ENCODE measurements around the gene LRP3. TPM values are rescaled to one million over a fixed set of nuclear protein-coding genes. Genes with fewer than 3 reads are reported as not detected.

LRP3 gene
- polyA plus RNA-seq, 2 donors, result 4.1 to 5.7 TPM

DNA sequence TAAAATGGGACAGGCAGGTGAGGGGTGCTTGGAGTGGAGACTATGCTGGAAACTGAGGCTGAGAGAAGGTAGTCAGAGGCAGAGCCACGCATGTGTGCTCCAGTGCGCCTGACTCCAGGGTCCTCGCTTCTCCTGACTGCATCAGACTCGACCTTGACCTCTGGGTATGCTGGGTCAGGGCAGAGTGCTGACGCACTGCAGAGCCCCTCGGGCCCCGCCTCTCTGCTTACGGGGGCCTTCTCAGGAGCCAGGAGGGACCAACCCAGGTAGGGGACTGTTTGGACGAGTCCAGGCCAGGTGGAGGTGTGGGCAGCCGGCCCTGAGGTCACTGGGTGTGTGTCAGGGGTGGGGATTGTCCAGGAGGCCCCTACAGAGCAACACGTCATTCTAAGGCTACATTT is 54.4 kb downstream of the LRP3 start:
- no peak overlapping the region for H3K4me3 ChIP-seq (ENCODE audit: low read depth in 1 of 2, low read length in 2 of 2)
- 75% methylated on average over 11 of the region's 11 CpGs for WGBS, 2 donors

GRCh38 chr19:33248954-33249613 is 55.0 kb downstream of the LRP3 start:
- no peaks in the 10 kb centered on the region for H3K36me3 ChIP-seq (ENCODE audit: control insufficient read depth in 2 of 2, insufficient read depth in 2 of 2, low read length in 1 of 2)
- H3K9me3 ChIP-seq (ENCODE audit: control insufficient read depth in 2 of 2, insufficient read depth in 1 of 2, low read depth in 1 of 2, low read length in 1 of 2), result peaks cover 0 to 8% of the 10 kb centered on the region in 2 donors
- no peaks in the 10 kb centered on the region for H3K27me3 ChIP-seq (ENCODE audit: control insufficient read depth in 1 of 2, insufficient read depth in 2 of 2, low read length in 2 of 2)
- H3K4me3 ChIP-seq (ENCODE audit: low read depth in 1 of 2, low read length in 2 of 2), result no peak overlapping the region
- peaks cover 0 to 2% of the 10 kb centered on the region in 2 donors for H3K4me1 ChIP-seq (ENCODE audit: control insufficient read depth in 2 of 2, insufficient read depth in 2 of 2, low read length in 1 of 2)
- H3K27ac ChIP-seq (ENCODE audit: low read depth in 2 of 2, low read length in 1 of 2), result no peak overlapping the region
- WGBS, 2 donors, result 39 to 53% methylated on average over 24 to 28 of the region's 28 CpGs

More for the DNA sequence above, 54.4 kb downstream of the LRP3 start:
- Histone ChIP-seq H3K27me3 (ENCODE audit: control insufficient read depth in 1 of 2, insufficient read depth in 2 of 2, low read length in 2 of 2) (no peaks in the 10 kb centered on the region), H3K27ac (ENCODE audit: low read depth in 2 of 2, low read length in 1 of 2) (no peak overlapping the region), H3K9me3 (ENCODE audit: control insufficient read depth in 2 of 2, insufficient read depth in 1 of 2, low read depth in 1 of 2, low read length in 1 of 2) (peaks cover 0 to 6% of the 10 kb centered on the region in 2 donors), H3K4me1 (ENCODE audit: control insufficient read depth in 2 of 2, insufficient read depth in 2 of 2, low read length in 1 of 2) (peaks cover 0 to 2% of the 10 kb centered on the region in 2 donors), H3K36me3 (ENCODE audit: control insufficient read depth in 2 of 2, insufficient read depth in 2 of 2, low read length in 1 of 2) (no peaks in the 10 kb centered on the region)

- H3K27me3 ChIP-seq (ENCODE audit: control insufficient read depth in 1 of 2, insufficient read depth in 2 of 2, low read length in 2 of 2), result no peaks in the 10 kb centered on the region
- WGBS, 2 donors, result 79 to 80% methylated on average over 3 of the region's 3 CpGs
Measured at GRCh38 chr19:33249740-33250366, 55.7 kb downstream of the LRP3 start.

DNA sequence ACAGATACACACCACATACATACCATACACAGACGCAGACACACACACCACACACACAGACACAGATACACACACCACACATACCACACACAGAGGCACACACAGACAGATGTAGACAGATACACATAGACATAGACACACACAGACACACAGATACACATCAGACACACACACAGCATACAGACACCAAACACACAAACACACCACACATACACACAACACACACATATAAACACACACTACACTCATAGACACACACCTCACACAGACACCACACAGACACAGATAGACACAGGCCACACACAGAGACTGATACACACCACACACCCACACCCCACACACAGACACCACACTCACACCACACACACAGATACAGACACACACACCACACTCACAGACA is 56.4 kb downstream of the LRP3 start:
- Histone ChIP-seq H3K4me3 (ENCODE audit: low read depth in 1 of 2, low read length in 2 of 2) (no peak overlapping the region), H3K27me3 (ENCODE audit: control insufficient read depth in 1 of 2, insufficient read depth in 2 of 2, low read length in 2 of 2) (no peaks in the 10 kb centered on the region), H3K36me3 (ENCODE audit: control insufficient read depth in 2 of 2, insufficient read depth in 2 of 2, low read length in 1 of 2) (no peaks in the 10 kb centered on the region), H3K9me3 (ENCODE audit: control insufficient read depth in 2 of 2, insufficient read depth in 1 of 2, low read depth in 1 of 2, low read length in 1 of 2) (peaks cover 0 to 8% of the 10 kb centered on the region in 2 donors), H3K27ac (ENCODE audit: low read depth in 2 of 2, low read length in 1 of 2) (no peak overlapping the region), H3K4me1 (ENCODE audit: control insufficient read depth in 2 of 2, insufficient read depth in 2 of 2, low read length in 1 of 2) (peaks cover 0 to 2% of the 10 kb centered on the region in 2 donors)
- 96 to 98% methylated on average over 1 of the region's 1 CpG for WGBS, 2 donors

More at GRCh38 chr19:33249740-33250366, 55.7 kb downstream of the LRP3 start:
- Histone ChIP-seq H3K36me3 (ENCODE audit: control insufficient read depth in 2 of 2, insufficient read depth in 2 of 2, low read length in 1 of 2) (no peaks in the 10 kb centered on the region), H3K9me3 (ENCODE audit: control insufficient read depth in 2 of 2, insufficient read depth in 1 of 2, low read depth in 1 of 2, low read length in 1 of 2) (peaks cover 0 to 8% of the 10 kb centered on the region in 2 donors), H3K4me3 (ENCODE audit: low read depth in 1 of 2, low read length in 2 of 2) (no peak overlapping the region), H3K27ac (ENCODE audit: low read depth in 2 of 2, low read length in 1 of 2) (no peak overlapping the region), H3K4me1 (ENCODE audit: control insufficient read depth in 2 of 2, insufficient read depth in 2 of 2, low read length in 1 of 2) (peaks cover 0 to 2% of the 10 kb centered on the region in 2 donors)

- Histone ChIP-seq H3K9me3 (ENCODE audit: control insufficient read depth in 2 of 2, insufficient read depth in 1 of 2, low read depth in 1 of 2, low read length in 1 of 2) (peaks cover 0 to 6% of the 10 kb centered on the region in 2 donors), H3K27ac (ENCODE audit: low read depth in 2 of 2, low read length in 1 of 2) (no peak overlapping the region), H3K27me3 (ENCODE audit: control insufficient read depth in 1 of 2, insufficient read depth in 2 of 2, low read length in 2 of 2) (no peaks in the 10 kb centered on the region), H3K4me1 (ENCODE audit: control insufficient read depth in 2 of 2, insufficient read depth in 2 of 2, low read length in 1 of 2) (peaks cover 0 to 2% of the 10 kb centered on the region in 2 donors), H3K4me3 (ENCODE audit: low read depth in 1 of 2, low read length in 2 of 2) (no peak overlapping the region), H3K36me3 (ENCODE audit: control insufficient read depth in 2 of 2, insufficient read depth in 2 of 2, low read length in 1 of 2) (no peaks in the 10 kb centered on the region)
- WGBS, 2 donors, result 50 to 56% methylated on average over 12 of the region's 12 CpGs
Measured at GRCh38 chr19:33251076-33251475, 56.9 kb downstream of the LRP3 start.

DNA sequence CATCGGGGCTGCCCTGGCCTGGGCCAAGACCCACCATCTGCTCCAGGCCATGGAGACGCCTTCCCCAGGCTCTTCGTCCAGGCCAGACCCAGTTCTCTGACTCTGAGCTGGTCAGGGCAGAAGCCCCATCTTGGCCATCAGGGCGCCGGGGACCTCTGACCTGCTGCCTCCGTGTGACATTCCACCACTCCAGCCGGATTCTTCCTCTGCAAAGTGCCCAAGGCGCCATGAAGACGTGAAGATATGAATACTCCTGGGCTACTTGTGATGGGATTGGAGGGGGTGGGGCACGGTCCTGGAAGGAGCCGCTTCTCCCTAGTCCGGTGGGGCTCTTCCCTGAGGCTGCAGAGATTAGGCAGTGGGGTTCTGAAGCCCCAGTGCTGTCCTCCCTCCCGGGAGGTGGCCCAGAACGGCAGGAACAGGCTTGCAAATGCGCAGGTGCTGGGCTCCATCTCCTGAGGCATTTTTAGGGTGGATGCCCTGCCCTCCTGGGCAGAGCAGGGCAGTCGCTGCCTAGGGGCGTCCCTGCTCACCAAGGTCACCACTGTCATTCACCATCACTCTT is 57.5 kb downstream of the LRP3 start:
- peaks cover 0 to 2% of the 10 kb centered on the region in 2 donors for H3K4me1 ChIP-seq (ENCODE audit: control insufficient read depth in 2 of 2, insufficient read depth in 2 of 2, low read length in 1 of 2)
- WGBS, 2 donors, result 66 to 69% methylated on average over 17 of the region's 17 CpGs
- no peaks in the 10 kb centered on the region for H3K27me3 ChIP-seq (ENCODE audit: control insufficient read depth in 1 of 2, insufficient read depth in 2 of 2, low read length in 2 of 2)

DNA sequence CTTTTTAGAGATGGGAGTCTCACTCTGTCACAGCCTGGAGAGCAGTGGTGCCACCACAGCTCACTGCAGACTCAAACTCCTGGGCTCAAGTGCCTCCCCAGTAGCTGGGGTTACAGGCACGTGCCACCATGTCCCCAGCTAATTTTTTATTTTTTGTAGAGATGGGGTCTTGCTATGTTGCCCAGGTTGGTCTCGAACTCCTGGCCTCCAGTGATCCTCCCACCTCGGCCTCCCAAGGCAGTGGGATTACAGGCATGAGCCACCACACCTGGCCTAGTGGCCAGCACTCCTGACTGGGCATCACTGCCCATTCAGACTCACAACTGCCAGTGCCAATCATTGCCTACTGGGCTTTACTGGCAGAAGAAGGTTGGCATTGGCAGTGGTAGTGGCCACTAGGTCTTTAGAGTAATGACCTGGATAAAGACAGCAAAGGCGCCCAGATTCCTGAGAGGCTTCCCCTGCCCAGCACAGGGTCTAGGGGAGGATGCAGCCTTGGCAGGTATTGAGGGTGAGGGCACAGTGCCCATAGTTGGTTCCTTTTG is 58.4 kb downstream of the LRP3 start:
- H3K4me1 ChIP-seq (ENCODE audit: control insufficient read depth in 2 of 2, insufficient read depth in 2 of 2, low read length in 1 of 2), result peaks cover 0 to 2% of the 10 kb centered on the region in 2 donors
- no peak overlapping the region for H3K27ac ChIP-seq (ENCODE audit: low read depth in 2 of 2, low read length in 1 of 2)
- no peaks in the 10 kb centered on the region for H3K36me3 ChIP-seq (ENCODE audit: control insufficient read depth in 2 of 2, insufficient read depth in 2 of 2, low read length in 1 of 2)
- 91 to 93% methylated on average over 4 of the region's 4 CpGs for WGBS, 2 donors
- no peaks in the 10 kb centered on the region for H3K27me3 ChIP-seq (ENCODE audit: control insufficient read depth in 1 of 2, insufficient read depth in 2 of 2, low read length in 2 of 2)
- no peak overlapping the region for H3K4me3 ChIP-seq (ENCODE audit: low read depth in 1 of 2, low read length in 2 of 2)
- peaks cover 0 to 5% of the 10 kb centered on the region in 2 donors for H3K9me3 ChIP-seq (ENCODE audit: control insufficient read depth in 2 of 2, insufficient read depth in 1 of 2, low read depth in 1 of 2, low read length in 1 of 2)

More for the DNA sequence above, 57.5 kb downstream of the LRP3 start:
- Histone ChIP-seq H3K36me3 (ENCODE audit: control insufficient read depth in 2 of 2, insufficient read depth in 2 of 2, low read length in 1 of 2) (no peaks in the 10 kb centered on the region), H3K27ac (ENCODE audit: low read depth in 2 of 2, low read length in 1 of 2) (no peak overlapping the region), H3K4me3 (ENCODE audit: low read depth in 1 of 2, low read length in 2 of 2) (no peak overlapping the region), H3K9me3 (ENCODE audit: control insufficient read depth in 2 of 2, insufficient read depth in 1 of 2, low read depth in 1 of 2, low read length in 1 of 2) (peaks cover 0 to 5% of the 10 kb centered on the region in 2 donors)

- H3K4me3 ChIP-seq (ENCODE audit: low read depth in 1 of 2, low read length in 2 of 2), result no peak overlapping the region
- H3K36me3 ChIP-seq (ENCODE audit: control insufficient read depth in 2 of 2, insufficient read depth in 2 of 2, low read length in 1 of 2), result no peaks in the 10 kb centered on the region
- WGBS, 2 donors, result 61 to 72% methylated on average over 3 to 8 of the region's 8 CpGs
- H3K9me3 ChIP-seq (ENCODE audit: control insufficient read depth in 2 of 2, insufficient read depth in 1 of 2, low read depth in 1 of 2, low read length in 1 of 2), result peaks cover 0 to 5% of the 10 kb centered on the region in 2 donors
- no peak overlapping the region for H3K27ac ChIP-seq (ENCODE audit: low read depth in 2 of 2, low read length in 1 of 2)
- H3K27me3 ChIP-seq (ENCODE audit: control insufficient read depth in 1 of 2, insufficient read depth in 2 of 2, low read length in 2 of 2), result no peaks in the 10 kb centered on the region
- H3K4me1 ChIP-seq (ENCODE audit: control insufficient read depth in 2 of 2, insufficient read depth in 2 of 2, low read length in 1 of 2), result peaks cover 0 to 2% of the 10 kb centered on the region in 2 donors
Measured at GRCh38 chr19:33252971-33253370, 58.8 kb downstream of the LRP3 start.

- Histone ChIP-seq H3K27ac (ENCODE audit: low read depth in 2 of 2, low read length in 1 of 2) (no peak overlapping the region), H3K9me3 (ENCODE audit: control insufficient read depth in 2 of 2, insufficient read depth in 1 of 2, low read depth in 1 of 2, low read length in 1 of 2) (peaks cover 0 to 5% of the 10 kb centered on the region in 2 donors), H3K4me1 (ENCODE audit: control insufficient read depth in 2 of 2, insufficient read depth in 2 of 2, low read length in 1 of 2) (peaks cover 0 to 2% of the 10 kb centered on the region in 2 donors), H3K36me3 (ENCODE audit: control insufficient read depth in 2 of 2, insufficient read depth in 2 of 2, low read length in 1 of 2) (no peaks in the 10 kb centered on the region), H3K4me3 (ENCODE audit: low read depth in 1 of 2, low read length in 2 of 2) (no peak overlapping the region), H3K27me3 (ENCODE audit: control insufficient read depth in 1 of 2, insufficient read depth in 2 of 2, low read length in 2 of 2) (no peaks in the 10 kb centered on the region)
- 73 to 74% methylated on average over 13 of the region's 13 CpGs for WGBS, 2 donors
Measured at GRCh38 chr19:33254245-33254824, 60.2 kb downstream of the LRP3 start.
